WTC11 (cell line): ENCODE results near the gene TMEM271. TPM values are rescaled to one million over a fixed set of nuclear protein-coding genes. Genes with fewer than 3 reads are reported as not detected.
A peak's percentile ranks its signal among the peaks of the same experiment; 100 is the strongest.

Source experiments
- AR ChIP-seq: fragments of 250-450 bp; sonication (Bioruptor Pico); IDR thresholded peaks from 2 replicates; pipeline ENCODE4 v1.9.0; 2021; ENCODE audit warnings: mild to moderate bottlenecking
- ATF3 ChIP-seq: sonication (generic); formaldehyde crosslinking; conservative IDR thresholded peaks from 2 replicates; pipeline ENCODE4 v1.8.1; 2022; ENCODE audit warnings: mild to moderate bottlenecking, missing genetic modification reagents
- CBFB ChIP-seq: sonication (generic); formaldehyde crosslinking; IDR thresholded peaks from 2 replicates; pipeline ENCODE4 v1.8.1; 2022; ENCODE audit warnings: mild to moderate bottlenecking, low read depth, missing genetic modification reagents
- CREM ChIP-seq: sonication (generic); formaldehyde crosslinking; IDR thresholded peaks from 2 replicates; pipeline ENCODE4 v1.8.1; 2022; ENCODE audit warnings: mild to moderate bottlenecking, missing genetic modification reagents, moderate library complexity
- E2F5 ChIP-seq: sonication (generic); formaldehyde crosslinking; IDR thresholded peaks from 2 replicates; pipeline ENCODE4 v1.8.1; 2022; ENCODE audit warnings: mild to moderate bottlenecking, moderate library complexity, missing genetic modification reagents
- ELF4 ChIP-seq: sonication (generic); formaldehyde crosslinking; IDR thresholded peaks from 2 replicates; pipeline ENCODE4 v1.8.1; 2022; ENCODE audit warnings: low read depth, mild to moderate bottlenecking, moderate library complexity, missing genetic modification reagents
- EMX1 ChIP-seq: fragments of 250-450 bp; sonication (Bioruptor Pico); IDR thresholded peaks from 2 replicates; pipeline ENCODE4 v1.8.0; 2021; ENCODE audit warnings: mild to moderate bottlenecking
- GRHL2 ChIP-seq: fragments of 250-450 bp; sonication (Bioruptor Pico); IDR thresholded peaks from 2 replicates; pipeline ENCODE4 v1.8.0; 2022; ENCODE audit warnings: mild to moderate bottlenecking, moderate library complexity; ENCODE audit not compliant: insufficient replicate concordance, severe bottlenecking
- HMGA2 ChIP-seq: fragments of 250-450 bp; sonication (Bioruptor Pico); IDR thresholded peaks from 2 replicates; pipeline ENCODE4 v1.4.0; 2021; ENCODE audit warnings: mild to moderate bottlenecking, moderate library complexity
- MAX ChIP-seq: sonication (generic); formaldehyde crosslinking; IDR thresholded peaks from 2 replicates; pipeline ENCODE4 v1.8.0; 2022; ENCODE audit warnings: mild to moderate bottlenecking, missing genetic modification reagents
- MXD4 ChIP-seq: fragments of 250-450 bp; sonication (Bioruptor Pico); IDR thresholded peaks from 2 replicates; pipeline ENCODE4 v1.8.0; 2021; ENCODE audit warnings: mild to moderate bottlenecking, moderate library complexity, borderline replicate concordance
- NFATC4 ChIP-seq: fragments of 250-450 bp; sonication (Bioruptor Pico); IDR thresholded peaks from 2 replicates; pipeline ENCODE4 v1.9.0; 2021; ENCODE audit warnings: mild to moderate bottlenecking
- NFYB ChIP-seq: sonication (generic); formaldehyde crosslinking; conservative IDR thresholded peaks from 2 replicates; pipeline ENCODE4 v1.8.0; 2022; ENCODE audit warnings: low read depth, missing genetic modification reagents
- NR1H2 ChIP-seq: sonication (generic); formaldehyde crosslinking; IDR thresholded peaks from 2 replicates; pipeline ENCODE4 v1.9.0; 2021; ENCODE audit warnings: mild to moderate bottlenecking, moderate library complexity, missing genetic modification reagents
- NR2C2 ChIP-seq: sonication (generic); formaldehyde crosslinking; IDR thresholded peaks from 2 replicates; pipeline ENCODE4 v1.8.0; 2022; ENCODE audit warnings: mild to moderate bottlenecking, missing genetic modification reagents
- PREB ChIP-seq: sonication (generic); formaldehyde crosslinking; IDR thresholded peaks from 2 replicates; pipeline ENCODE4 v1.8.1; 2022; ENCODE audit warnings: mild to moderate bottlenecking, missing genetic modification reagents, moderate library complexity, borderline replicate concordance
- RELA ChIP-seq: sonication (generic); formaldehyde crosslinking; IDR thresholded peaks from 2 replicates; pipeline ENCODE4 v1.8.1; 2022; ENCODE audit warnings: missing genetic modification reagents, mild to moderate bottlenecking, borderline replicate concordance
- SMAD4 ChIP-seq: sonication (generic); formaldehyde crosslinking; IDR thresholded peaks from 2 replicates; pipeline ENCODE4 v1.8.0; 2022; ENCODE audit warnings: mild to moderate bottlenecking, missing genetic modification reagents
- TP53 ChIP-seq: sonication (generic); formaldehyde crosslinking; IDR thresholded peaks from 2 replicates; pipeline ENCODE4 v1.8.1; 2023; ENCODE audit warnings: mild to moderate bottlenecking, missing genetic modification reagents
- USF1 ChIP-seq: sonication (generic); formaldehyde crosslinking; IDR thresholded peaks from 2 replicates; pipeline ENCODE4 v1.8.0; 2022; ENCODE audit warnings: mild to moderate bottlenecking, missing genetic modification reagents
- USF2 ChIP-seq: sonication (generic); formaldehyde crosslinking; IDR thresholded peaks from 2 replicates; pipeline ENCODE4 v1.8.1; 2023; ENCODE audit warnings: mild to moderate bottlenecking, missing genetic modification reagents, moderate library complexity
- ZNF263 ChIP-seq: sonication (generic); formaldehyde crosslinking; IDR thresholded peaks from 2 replicates; pipeline ENCODE4 v1.8.1; 2022; ENCODE audit warnings: low read depth, mild to moderate bottlenecking, moderate library complexity, missing genetic modification reagents
- ZNF281 ChIP-seq: sonication (generic); formaldehyde crosslinking; IDR thresholded peaks from 2 replicates; pipeline ENCODE4 v1.8.0; 2023; ENCODE audit warnings: mild to moderate bottlenecking, missing genetic modification reagents
- ZNF317 ChIP-seq: sonication (generic); formaldehyde crosslinking; IDR thresholded peaks from 2 replicates; pipeline ENCODE4 v1.8.1; 2023; ENCODE audit warnings: low read depth, mild to moderate bottlenecking, moderate library complexity, missing genetic modification reagents, borderline replicate concordance
- ZNF416 ChIP-seq: fragments of 250-450 bp; sonication (Bioruptor Pico); IDR thresholded peaks from 2 replicates; pipeline ENCODE4 v1.9.0; 2021; ENCODE audit warnings: mild to moderate bottlenecking, inconsistent platforms
- ZNF512 ChIP-seq: sonication (generic); formaldehyde crosslinking; IDR thresholded peaks from 2 replicates; pipeline ENCODE4 v1.8.1; 2022; ENCODE audit warnings: missing genetic modification reagents, borderline replicate concordance
- total RNA-seq: library from RNA; stranded (reverse); gene quantifications from 3 replicates; pipeline ENCODE4 v1.2.3, GENCODE V29; 2021

TMEM271 gene
- total RNA-seq, 1 experiment from 2014 or later: 0.31 TPM

- TF ChIP-seq PREB (no peak), HMGA2 (CRISPR knock-in tag) (no peak), USF2 (CRISPR knock-in tag) (no peak), NR1H2 (no peak), CREM (CRISPR knock-in tag) (no peak; the same call in 1 of the 2 replicates), NFYB (0 out of 2 replicates have a peak, but pooled peaks have one; percentile 27), E2F5 (no peak), ZNF281 (CRISPR knock-in tag) (no peak), AR (CRISPR knock-in tag) (no peak), NFATC4 (CRISPR knock-in tag) (no peak), ZNF317 (no peak), ATF3 (no peak), TP53 (CRISPR knock-in tag) (no peak), NR2C2 (CRISPR knock-in tag) (no peak), EMX1 (CRISPR knock-in tag) (no peak), ZNF512 (CRISPR knock-in tag) (no peak), SMAD4 (CRISPR knock-in tag) (no peak), USF1 (CRISPR knock-in tag) (no peak), RELA (no peak), ZNF263 (CRISPR knock-in tag) (no peak; the same call in 1 of the 2 replicates), CBFB (CRISPR knock-in tag) (no peak), ELF4 (CRISPR knock-in tag) (no peak), MAX (CRISPR knock-in tag) (no peak), MXD4 (no peak), ZNF416 (CRISPR knock-in tag) (no peak), GRHL2 (CRISPR knock-in tag) (no peak)
Observed at GRCh38 chr4:575281-576141, 584 bp downstream of the TMEM271 start (continued).
